Glutamatergic neuron (in vitro differentiated cells): ENCODE results near the gene MARK2. TPM values are rescaled to one million over a fixed set of nuclear protein-coding genes. Genes with fewer than 3 reads are reported as not detected.
"Not testable (repeated sequence)": the region's sequence is repeated elsewhere in the genome, so short reads cannot be mapped to it uniquely, and the experiment has no call there.

ENCODE experiments used
- DNase-seq: peaks from one replicate; pipeline ENCODE4 v3.0.0; 2022
- H3K27ac Mint-ChIP-seq: one replicate; pipeline ENCODE4 v1.8.0; 2020; ENCODE audit warnings: mild to moderate bottlenecking, mixed read lengths, inconsistent platforms; ENCODE audit not compliant: unreplicated experiment
- H3K27me3 Mint-ChIP-seq: one replicate; pipeline ENCODE4 v1.8.0; 2020; ENCODE audit warnings: mild to moderate bottlenecking, moderate library complexity, mixed read lengths, inconsistent platforms; ENCODE audit not compliant: unreplicated experiment
- H3K36me3 Mint-ChIP-seq: one replicate; pipeline ENCODE4 v1.8.0; 2020; ENCODE audit warnings: mild to moderate bottlenecking, mixed read lengths, inconsistent platforms; ENCODE audit not compliant: unreplicated experiment
- H3K4me1 Mint-ChIP-seq: one replicate; pipeline ENCODE4 v1.8.0; 2020; ENCODE audit warnings: mild to moderate bottlenecking, low read depth, mixed read lengths, inconsistent platforms; ENCODE audit not compliant: unreplicated experiment
- H3K4me3 Mint-ChIP-seq: one replicate; pipeline ENCODE4 v1.8.0; 2020; ENCODE audit warnings: mild to moderate bottlenecking, mixed read lengths, inconsistent platforms; ENCODE audit not compliant: unreplicated experiment
- H3K9me3 Mint-ChIP-seq: one replicate; pipeline ENCODE4 v1.8.0; 2020; ENCODE audit warnings: mild to moderate bottlenecking, moderate library complexity, mixed read lengths, inconsistent platforms; ENCODE audit not compliant: unreplicated experiment
- CTCF ChIP-seq: fragments of 200-600 bp; sonication (generic); IDR thresholded peaks from one replicate; pipeline ENCODE4 v1.5.0; 2021; ENCODE audit not compliant: partially characterized antibody, unreplicated experiment
- total RNA-seq: library from RNA; stranded (reverse); fragmentation: NEBNext Ultra II Directional; extraction: Animal tissue kit (Norgen Biotek cat#: 25700); gene quantifications from one replicate; pipeline ENCODE4 v1.2.1, GENCODE V29; 2021; ENCODE audit not compliant: unreplicated experiment

MARK2 gene
- total RNA-seq, 1 donor from 2014 or later, result 76.8 TPM

DNA sequence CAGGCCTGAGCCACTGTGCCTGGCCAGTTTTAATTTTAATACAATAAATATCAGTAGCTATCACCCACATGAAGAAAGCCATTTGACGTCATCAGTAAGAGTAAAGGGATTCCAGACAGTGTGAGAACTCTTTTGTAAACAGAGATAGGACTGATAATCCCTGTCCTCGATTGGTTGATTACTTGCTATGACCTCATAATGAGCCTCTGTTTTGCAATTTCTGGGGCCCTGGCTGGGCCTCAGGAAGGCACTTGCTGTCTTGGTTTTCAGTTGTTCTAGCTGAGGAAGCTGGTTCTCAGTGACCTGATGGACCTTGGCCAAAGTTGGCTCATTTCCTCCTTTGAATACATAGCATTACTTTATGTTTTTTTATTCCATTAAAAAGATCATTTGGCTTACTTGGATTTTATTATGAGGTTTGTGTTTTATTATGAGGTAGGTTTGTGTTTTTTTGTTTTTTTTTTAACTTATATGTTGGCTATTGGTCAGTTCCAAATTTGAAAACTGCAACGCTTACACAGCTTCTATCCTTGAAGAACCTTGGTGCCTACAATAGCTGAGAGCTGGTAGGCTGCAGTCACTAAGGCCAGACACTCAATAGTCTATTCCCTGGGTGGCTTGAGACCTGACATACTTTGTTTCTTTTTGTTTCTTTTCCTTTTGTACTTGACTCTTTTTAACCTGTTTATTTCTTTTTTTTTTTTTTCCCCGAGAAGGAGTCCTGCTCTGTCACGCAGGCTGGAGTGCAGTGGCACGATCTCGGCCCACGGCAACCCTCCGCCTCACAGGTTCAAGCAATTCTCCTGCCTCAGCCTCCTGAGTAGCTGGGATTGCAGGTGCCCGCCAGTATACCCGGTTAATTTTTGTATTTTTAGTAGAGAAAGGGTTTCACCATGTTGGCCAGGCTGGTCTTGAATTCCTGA lies 20.0 kb downstream of the MARK2 start:
- H3K27me3 Mint-ChIP-seq, result peaks cover 2% of the 10 kb centered on the region

GRCh38 chr11:63862923-63863322 lies 24.0 kb downstream of the MARK2 start:
- TF ChIP-seq CTCF, result no peak
- DNase-seq, result no peak
- H3K27me3 Mint-ChIP-seq, result no peaks in the 10 kb centered on the region
- H3K4me3 Mint-ChIP-seq, result no peak overlapping the region
- no peaks in the 10 kb centered on the region for H3K9me3 Mint-ChIP-seq
- H3K36me3 Mint-ChIP-seq, result no peaks in the 10 kb centered on the region
- peaks cover 7% of the 10 kb centered on the region for H3K4me1 Mint-ChIP-seq
- H3K27ac Mint-ChIP-seq, result peak overlapping the region; percentile 13

More for the DNA sequence above, 20.0 kb downstream of the MARK2 start:
- DNase-seq, result no peak
- Mint-ChIP-seq H3K36me3 (no peaks in the 10 kb centered on the region), H3K4me3 (no peak overlapping the region), H3K4me1 (no peaks in the 10 kb centered on the region), H3K9me3 (peaks cover 2% of the 10 kb centered on the region), H3K27ac (no peak overlapping the region)
- no peak for TF ChIP-seq CTCF

DNA sequence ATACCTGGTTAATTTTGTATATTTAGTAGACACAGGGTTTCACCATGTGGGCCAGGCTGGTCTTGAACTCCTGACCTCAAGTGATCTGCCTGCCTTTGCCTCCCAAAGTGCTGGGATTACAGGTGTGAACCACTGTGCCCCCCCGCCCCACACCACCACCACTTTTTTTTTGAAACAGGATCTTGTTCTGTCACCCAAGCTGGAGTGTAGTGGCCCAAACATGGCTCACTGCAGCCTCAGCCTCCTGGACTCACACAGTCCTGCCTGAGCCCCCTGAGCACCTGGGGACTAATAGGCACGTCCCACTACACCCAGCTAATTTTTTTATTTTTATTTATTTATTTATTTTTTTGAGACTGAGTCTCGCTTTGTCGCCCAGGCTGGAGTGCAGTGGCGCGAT lies 24.7 kb downstream of the MARK2 start:
- not testable (repeated sequence) for DNase-seq, H3K27ac Mint-ChIP-seq
- peaks cover 11% of the 10 kb centered on the region for H3K4me1 Mint-ChIP-seq

DNA sequence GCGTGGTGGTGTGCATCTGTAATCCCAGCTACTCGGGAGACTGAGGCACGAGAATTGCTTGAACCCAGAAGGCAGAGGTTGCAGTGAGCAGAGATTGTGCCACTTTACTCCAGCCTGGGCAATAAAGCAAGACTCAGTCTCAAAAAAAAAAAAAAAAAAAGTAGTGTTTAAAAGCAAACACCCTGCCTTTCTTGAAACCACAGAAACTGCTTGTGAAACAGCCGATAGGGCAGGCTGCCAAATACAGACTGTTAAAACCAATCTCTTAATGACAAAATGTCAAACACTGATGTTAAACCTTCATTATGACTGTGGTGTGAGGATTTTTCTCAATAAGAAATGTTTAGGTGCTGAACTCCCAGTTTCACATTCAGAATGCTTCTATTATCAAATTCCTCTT lies 27.3 kb downstream of the MARK2 start:
- no peak for DNase-seq
- H3K9me3 Mint-ChIP-seq, result no peaks in the 10 kb centered on the region
- no peaks in the 10 kb centered on the region for H3K36me3 Mint-ChIP-seq
- no peak overlapping the region for H3K4me3 Mint-ChIP-seq
- TF ChIP-seq CTCF, result no peak
- H3K4me1 Mint-ChIP-seq, result peaks cover 17% of the 10 kb centered on the region
- no peak overlapping the region for H3K27ac Mint-ChIP-seq
- peaks cover 7% of the 10 kb centered on the region for H3K27me3 Mint-ChIP-seq

More for the DNA sequence above, 24.7 kb downstream of the MARK2 start:
- H3K4me3 Mint-ChIP-seq, H3K9me3 Mint-ChIP-seq, H3K27me3 Mint-ChIP-seq, H3K36me3 Mint-ChIP-seq: not testable (repeated sequence)

GRCh38 chr11:63867511-63867910 lies 28.6 kb downstream of the MARK2 start:
- Mint-ChIP-seq H3K27me3 (peaks cover 8% of the 10 kb centered on the region), H3K27ac (no peak overlapping the region), H3K4me3 (no peak overlapping the region), H3K4me1 (peaks cover 22% of the 10 kb centered on the region), H3K36me3 (no peaks in the 10 kb centered on the region), H3K9me3 (no peaks in the 10 kb centered on the region)
- DNase-seq, result no peak
- TF ChIP-seq CTCF, result no peak
